Activated CD4-positive, alpha-beta T cell treated with anti-CD3 and anti-CD28 coated beads, Interleukin-2, amount 10 ng/mL, durations not matched to agents 24 days and 14 days (primary cell): Measurements from ENCODE around the gene MUC5AC. TPM values are rescaled to one million over a fixed set of nuclear protein-coding genes. Genes with fewer than 3 reads are reported as not detected.
"Not testable (repeated sequence)": the region's sequence is repeated elsewhere in the genome, so short reads cannot be mapped to it uniquely, and the experiment has no call there.

Experiments used
- DNase-seq: peaks from one replicate; pipeline ENCODE4 v3.0.0; 2022
- H3K27ac Mint-ChIP-seq: one replicate; pipeline ENCODE4 v1.8.0; 2022; ENCODE audit warnings: mild to moderate bottlenecking, mixed read lengths
- H3K27me3 Mint-ChIP-seq: one replicate; pipeline ENCODE4 v1.8.0; 2022; ENCODE audit warnings: mixed read lengths
- H3K36me3 Mint-ChIP-seq: one replicate; pipeline ENCODE4 v1.8.0; 2022; ENCODE audit warnings: low read depth, mild to moderate bottlenecking, mixed read lengths
- H3K4me1 Mint-ChIP-seq: one replicate; pipeline ENCODE4 v1.8.0; 2021; ENCODE audit warnings: mixed read lengths
- H3K4me3 Mint-ChIP-seq: one replicate; pipeline ENCODE4 v1.8.0; 2022; ENCODE audit warnings: mild to moderate bottlenecking, moderate library complexity, mixed read lengths
- H3K9me3 Mint-ChIP-seq: one replicate; pipeline ENCODE4 v1.8.0; 2021; ENCODE audit warnings: mixed read lengths
- intact Hi-C: fragments of 100-400 bp; cut with micrococcal nuclease; formaldehyde crosslinking; loops from one replicate; pipeline ENCODE4 v1.15.1; 2023
- total RNA-seq: library from RNA; stranded (reverse); gene quantifications from 2 replicates; pipeline ENCODE4 v1.2.3, GENCODE V29; 2022

Gene MUC5AC
- total RNA-seq, 1 donor from 2014 or later, result not detected

- H3K27ac Mint-ChIP-seq, result no peak overlapping the region
- no peaks in the 10 kb centered on the region for H3K36me3 Mint-ChIP-seq
- no peaks in the 10 kb centered on the region for H3K27me3 Mint-ChIP-seq
- H3K9me3 Mint-ChIP-seq, result peaks cover 3% of the 10 kb centered on the region
- H3K4me1 Mint-ChIP-seq, result no peaks in the 10 kb centered on the region
- intact Hi-C loops, result no loop called here
- DNase-seq, result no peak
- H3K4me3 Mint-ChIP-seq, result no peak overlapping the region
Measured at GRCh38 chr11:1158681-1159487, 1.1 kb downstream of the MUC5AC start.

- DNase-seq, H3K4me1 Mint-ChIP-seq, H3K4me3 Mint-ChIP-seq, H3K9me3 Mint-ChIP-seq, H3K27me3 Mint-ChIP-seq, H3K36me3 Mint-ChIP-seq, intact Hi-C loops, H3K27ac Mint-ChIP-seq: not testable (repeated sequence)
Measured at GRCh38 chr11:1159488-1160220, 1.9 kb downstream of the MUC5AC start.

DNA sequence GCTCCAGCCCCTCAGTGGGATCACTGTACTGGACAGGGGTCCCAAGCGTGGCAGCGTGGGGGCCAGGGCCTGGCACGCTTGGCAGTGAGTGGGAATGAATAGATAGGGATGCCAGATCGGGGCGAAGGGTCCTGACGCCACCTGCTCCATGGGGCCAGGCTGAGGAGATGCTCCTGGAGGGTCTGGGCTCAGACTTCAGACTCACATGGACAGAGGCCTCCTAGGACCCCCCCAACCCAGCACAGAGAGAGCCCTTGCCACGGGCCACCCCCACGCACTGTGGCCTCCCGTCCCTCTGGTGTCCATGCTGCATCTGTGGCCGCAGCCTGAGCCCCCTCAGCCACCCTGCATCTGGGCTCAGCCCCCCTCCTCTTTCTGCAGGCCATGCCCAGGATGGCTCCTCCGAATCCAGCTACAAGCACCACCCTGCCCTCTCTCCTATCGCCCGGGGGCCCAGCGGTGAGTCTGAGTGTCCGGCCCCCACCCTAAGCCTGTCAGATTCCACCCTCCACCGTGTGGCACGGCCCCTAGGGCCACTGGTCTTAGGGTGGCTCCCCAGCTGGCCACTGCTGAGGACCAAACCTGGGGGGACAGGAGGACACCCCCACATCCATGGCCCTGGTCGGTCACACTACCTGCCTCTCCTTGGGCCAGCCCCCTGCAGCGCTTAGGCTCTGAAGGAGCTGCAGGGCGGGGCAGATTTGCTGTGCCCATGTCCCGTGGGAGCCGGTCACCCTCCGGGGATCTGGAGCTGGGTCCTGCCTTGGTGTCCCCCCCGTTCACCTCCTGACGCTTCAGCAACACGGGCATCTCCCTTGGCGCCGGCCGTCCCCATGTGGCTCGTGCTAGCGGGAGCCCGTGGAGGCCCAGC is 2.7 kb downstream of the MUC5AC start:
- Mint-ChIP-seq H3K4me1 (no peaks in the 10 kb centered on the region), H3K36me3 (no peaks in the 10 kb centered on the region), H3K9me3 (peaks cover 3% of the 10 kb centered on the region), H3K4me3 (no peak overlapping the region), H3K27ac (no peak overlapping the region), H3K27me3 (no peaks in the 10 kb centered on the region)
- intact Hi-C loops, result no loop called here
- no peak for DNase-seq

DNA sequence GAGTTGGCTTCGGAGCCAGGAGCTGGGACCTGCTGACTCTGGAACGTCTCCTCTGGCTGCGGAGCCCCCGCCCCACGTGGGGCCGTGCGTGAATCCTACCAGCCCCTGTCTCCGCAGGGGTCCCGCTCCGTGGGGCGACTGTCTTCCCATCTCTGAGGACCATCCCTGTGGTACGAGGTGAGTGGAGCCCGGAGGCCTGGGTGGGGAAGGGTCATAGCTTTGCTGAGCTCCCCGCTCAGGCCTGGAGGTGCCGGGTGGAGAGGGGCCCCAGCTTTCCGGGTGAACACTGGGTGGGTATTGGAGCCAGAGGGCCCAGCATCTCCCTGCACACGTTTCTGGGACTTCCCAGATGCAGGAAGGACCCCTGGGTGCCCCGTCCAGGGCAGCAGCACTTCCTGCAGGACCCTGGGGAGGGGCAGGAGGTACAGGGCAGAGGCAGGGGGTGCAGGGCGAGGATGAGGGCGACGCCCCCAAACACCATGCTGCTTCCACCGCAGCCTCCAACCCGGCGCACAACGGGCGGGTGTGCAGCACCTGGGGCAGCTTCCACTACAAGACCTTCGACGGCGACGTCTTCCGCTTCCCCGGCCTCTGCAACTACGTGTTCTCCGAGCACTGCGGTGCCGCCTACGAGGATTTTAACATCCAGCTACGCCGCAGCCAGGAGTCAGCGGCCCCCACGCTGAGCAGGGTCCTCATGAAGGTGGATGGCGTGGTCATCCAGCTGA is 3.8 kb downstream of the MUC5AC start:
- Mint-ChIP-seq H3K27me3 (no peaks in the 10 kb centered on the region), H3K36me3 (no peaks in the 10 kb centered on the region), H3K27ac (no peak overlapping the region), H3K9me3 (peaks cover 3% of the 10 kb centered on the region), H3K4me1 (no peaks in the 10 kb centered on the region), H3K4me3 (no peak overlapping the region)
- intact Hi-C loops, result no loop called here
- no peak for DNase-seq

DNA sequence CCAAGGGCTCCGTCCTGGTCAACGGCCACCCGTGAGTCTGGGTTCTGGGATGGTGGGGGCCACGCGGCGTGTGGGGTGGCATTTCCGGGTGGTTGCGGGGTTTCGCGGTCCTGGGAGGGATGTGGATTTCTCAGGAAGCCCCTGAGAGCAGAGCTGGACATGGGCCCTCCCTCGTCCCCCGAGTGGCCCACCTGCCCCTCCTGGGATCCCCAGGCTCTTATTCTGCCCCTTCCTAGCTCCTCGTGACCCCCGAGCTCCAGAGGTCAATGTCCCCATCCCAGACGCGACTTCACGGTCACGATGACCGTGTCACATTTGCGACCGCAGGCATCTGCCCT is 4.4 kb downstream of the MUC5AC start:
- peaks cover 2% of the 10 kb centered on the region for H3K9me3 Mint-ChIP-seq
- DNase-seq, result no peak
- no peaks in the 10 kb centered on the region for H3K4me1 Mint-ChIP-seq
- no peak overlapping the region for H3K4me3 Mint-ChIP-seq
- H3K36me3 Mint-ChIP-seq, result no peaks in the 10 kb centered on the region
- H3K27me3 Mint-ChIP-seq, result no peaks in the 10 kb centered on the region
- intact Hi-C loops, result no loop called here
- no peak overlapping the region for H3K27ac Mint-ChIP-seq

GRCh38 chr11:1162491-1163311 is 4.9 kb downstream of the MUC5AC start:
- Mint-ChIP-seq H3K27ac (no peak overlapping the region), H3K4me1 (no peaks in the 10 kb centered on the region), H3K27me3 (no peaks in the 10 kb centered on the region), H3K36me3 (no peaks in the 10 kb centered on the region), H3K9me3 (no peaks in the 10 kb centered on the region), H3K4me3 (no peak overlapping the region)
- intact Hi-C loops, result no loop called here
- no peak for DNase-seq

GRCh38 chr11:1163321-1163910 is 5.7 kb downstream of the MUC5AC start:
- DNase-seq, result no peak
- Mint-ChIP-seq H3K4me3 (no peak overlapping the region), H3K27ac (no peak overlapping the region), H3K27me3 (no peaks in the 10 kb centered on the region), H3K4me1 (no peaks in the 10 kb centered on the region), H3K9me3 (no peaks in the 10 kb centered on the region), H3K36me3 (no peaks in the 10 kb centered on the region)
- intact Hi-C loops, result no loop called here

- Mint-ChIP-seq H3K27ac (no peak overlapping the region), H3K36me3 (no peaks in the 10 kb centered on the region), H3K9me3 (no peaks in the 10 kb centered on the region), H3K27me3 (no peaks in the 10 kb centered on the region), H3K4me1 (no peaks in the 10 kb centered on the region), H3K4me3 (no peak overlapping the region)
- intact Hi-C loops, result no loop called here
- no peak for DNase-seq
Measured at GRCh38 chr11:1163911-1164735, 6.4 kb downstream of the MUC5AC start.

DNA sequence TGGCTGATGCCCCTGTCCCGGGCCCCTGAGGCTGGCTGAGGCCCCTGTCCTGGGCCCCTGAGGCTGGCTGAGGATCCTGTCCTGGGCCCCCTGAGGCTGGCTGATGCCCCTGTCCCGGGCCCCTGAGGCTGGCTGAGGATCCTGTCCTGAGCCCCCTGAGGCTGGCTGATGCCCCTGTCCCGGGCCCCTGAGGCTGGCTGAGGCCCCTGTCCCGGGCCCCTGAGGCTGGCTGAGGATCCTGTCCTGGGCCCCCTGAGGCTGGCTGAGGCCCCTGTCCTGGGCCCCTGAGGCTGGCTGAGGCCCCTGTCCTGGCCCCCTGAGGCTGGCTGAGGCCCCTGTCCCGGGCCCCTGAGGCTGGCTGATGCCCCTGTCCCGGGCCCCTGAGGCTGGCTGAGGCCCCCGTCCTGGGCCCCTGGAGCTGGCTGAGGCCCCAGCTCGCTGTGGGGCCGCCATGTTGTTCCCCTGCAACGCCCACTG is 7.1 kb downstream of the MUC5AC start:
- DNase-seq, intact Hi-C loops, H3K4me3 Mint-ChIP-seq, H3K9me3 Mint-ChIP-seq, H3K27ac Mint-ChIP-seq, H3K4me1 Mint-ChIP-seq, H3K36me3 Mint-ChIP-seq, H3K27me3 Mint-ChIP-seq: not testable (repeated sequence)

GRCh38 chr11:1165256-1166041 is 7.7 kb downstream of the MUC5AC start:
- H3K4me3 Mint-ChIP-seq, result no peak overlapping the region
- H3K4me1 Mint-ChIP-seq, result no peaks in the 10 kb centered on the region
- intact Hi-C loops, result no loop called here
- H3K27ac Mint-ChIP-seq, result no peak overlapping the region
- no peaks in the 10 kb centered on the region for H3K36me3 Mint-ChIP-seq
- DNase-seq, result no peak
- no peaks in the 10 kb centered on the region for H3K27me3 Mint-ChIP-seq
- no peaks in the 10 kb centered on the region for H3K9me3 Mint-ChIP-seq

DNA sequence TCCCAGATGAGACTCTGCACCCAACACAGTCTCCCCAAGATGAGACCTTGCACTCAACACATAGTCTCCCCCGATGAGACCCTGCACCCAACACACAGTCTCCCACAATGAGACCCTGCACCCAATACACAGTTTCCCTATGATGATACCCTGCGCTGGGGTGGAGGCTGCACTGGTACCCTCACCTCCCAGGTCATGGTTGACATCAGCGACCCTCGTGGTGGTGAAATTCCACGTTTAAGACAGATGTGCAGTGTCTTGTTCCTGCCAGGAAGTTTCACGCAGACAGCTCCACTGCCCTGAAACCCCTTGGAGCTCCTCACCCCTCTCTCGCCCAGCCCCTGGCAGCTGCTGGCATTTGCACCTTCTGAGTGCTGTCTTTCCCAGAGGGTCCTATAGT is 9.5 kb downstream of the MUC5AC start:
- H3K4me3 Mint-ChIP-seq, result no peak overlapping the region

More for the DNA sequence above, 9.5 kb downstream of the MUC5AC start:
- Mint-ChIP-seq H3K27me3 (no peaks in the 10 kb centered on the region), H3K9me3 (peaks cover 11% of the 10 kb centered on the region), H3K27ac (peak overlapping the region; percentile 25), H3K36me3 (peaks cover 9% of the 10 kb centered on the region), H3K4me1 (no peaks in the 10 kb centered on the region)
- DNase-seq, result no peak
- intact Hi-C loops, result no loop called here
